Activated CD8-positive, alpha-beta memory T cell treated with anti-CD3 and anti-CD28 coated beads for 36 hours (primary cell): ENCODE results near the gene COL20A1. TPM values are rescaled to one million over a fixed set of nuclear protein-coding genes. Genes with fewer than 3 reads are reported as not detected.
"Not testable (repeated sequence)": the region's sequence is repeated elsewhere in the genome, so short reads cannot be mapped to it uniquely, and the experiment has no call there.

Experiments
- CTCF ChIA-PET: fragments of 350-600 bp; sonication (Branson Sonifier 250); formaldehyde crosslinking; loops from one replicate; lab custom pipeline; 2021; ENCODE audit warnings: antibody characterized with exemption; lab: Charles Lee
- POLR2A ChIA-PET: fragments of 350-600 bp; sonication (Branson Sonifier 250); formaldehyde crosslinking; loops from one replicate; lab custom pipeline; 2021; ENCODE audit warnings: antibody characterized with exemption; lab: Charles Lee
- total RNA-seq, 2 experiments: library from RNA; stranded (reverse); gene quantifications; one replicate each; pipeline ENCODE4 v1.2.3, GENCODE V29; 2021

COL20A1 gene
- total RNA-seq, 2 experiments from 2014 or later: not detected

GRCh38 chr20:63322933-63323273, 29.9 kb downstream of the COL20A1 start:
- CTCF ChIA-PET: no interaction called here
- POLR2A ChIA-PET: no interaction called here

- POLR2A ChIA-PET: no interaction called here
- CTCF ChIA-PET: no interaction called here
Observed at GRCh38 chr20:63323357-63323981, 30.5 kb downstream of the COL20A1 start.

GRCh38 chr20:63325021-63325471, 32.1 kb downstream of the COL20A1 start:
- CTCF ChIA-PET: no interaction called here

GRCh38 chr20:63325554-63326313, 32.7 kb downstream of the COL20A1 start:
- CTCF ChIA-PET: no interaction called here
- POLR2A ChIA-PET: no interaction called here

More at GRCh38 chr20:63325021-63325471, 32.1 kb downstream of the COL20A1 start:
- POLR2A ChIA-PET: no interaction called here

GRCh38 chr20:63326314-63327230, 33.6 kb downstream of the COL20A1 start:
- POLR2A ChIA-PET: no interaction called here
- CTCF ChIA-PET: no interaction called here

GRCh38 chr20:63327231-63327745, 34.3 kb downstream of the COL20A1 start:
- CTCF ChIA-PET: no interaction called here

GRCh38 chr20:63328026-63328700, 35.2 kb downstream of the COL20A1 start:
- POLR2A ChIA-PET: no interaction called here
- CTCF ChIA-PET: no interaction called here

More at GRCh38 chr20:63327231-63327745, 34.3 kb downstream of the COL20A1 start:
- POLR2A ChIA-PET: no interaction called here

GRCh38 chr20:63328718-63329275, 35.8 kb downstream of the COL20A1 start:
- ChIA-PET POLR2A (no interaction called here), CTCF (no interaction called here)

GRCh38 chr20:63329331-63330083, 36.5 kb downstream of the COL20A1 start:
- POLR2A ChIA-PET: no interaction called here
- CTCF ChIA-PET: no interaction called here

GRCh38 chr20:63330084-63330760, 37.2 kb downstream of the COL20A1 start:
- POLR2A ChIA-PET: no interaction called here
- CTCF ChIA-PET: interaction anchor here (1.2 kb wide), 1 partner anchor 20 kb away, joined by 4 read pairs; no protein-coding TSS in a partner anchor

GRCh38 chr20:63330940-63331339, 38.0 kb downstream of the COL20A1 start:
- POLR2A ChIA-PET: no interaction called here

GRCh38 chr20:63331741-63332400, 38.9 kb downstream of the COL20A1 start:
- ChIA-PET CTCF (no interaction called here), POLR2A (no interaction called here)

More at GRCh38 chr20:63330940-63331339, 38.0 kb downstream of the COL20A1 start:
- CTCF ChIA-PET: interaction anchor here (1.2 kb wide), 1 partner anchor 21 kb away, joined by 4 read pairs; no protein-coding TSS in a partner anchor

- CTCF ChIA-PET: no interaction called here
- POLR2A ChIA-PET: no interaction called here
Observed at GRCh38 chr20:63332488-63333240, 39.7 kb downstream of the COL20A1 start.

GRCh38 chr20:63333241-63333836, 40.4 kb downstream of the COL20A1 start:
- POLR2A ChIA-PET: no interaction called here
- CTCF ChIA-PET: no interaction called here

GRCh38 chr20:63334356-63334755, 41.4 kb downstream of the COL20A1 start:
- POLR2A ChIA-PET: no interaction called here
- CTCF ChIA-PET: no interaction called here

GRCh38 chr20:63335060-63335459, 42.1 kb downstream of the COL20A1 start:
- POLR2A ChIA-PET, CTCF ChIA-PET: not testable (repeated sequence)
